ENCODE results near the gene IL1RAPL1. TPM values are rescaled to one million over a fixed set of nuclear protein-coding genes. Genes with fewer than 3 reads are reported as not detected.

IL1RAPL1 gene
- polyA plus RNA-seq, 1 donor from 2014 or later = not detected

GRCh38 chrX:29143356-29143755, 556.1 kb downstream of the IL1RAPL1 start:
- H3K9me2 ChIP-seq (ENCODE audit: insufficient read depth, low read length) = no peaks in the 10 kb centered on the region
- no peak for TF ChIP-seq MXI1 (conservative IDR thresholded peaks at IDR 0.05; ENCODE audit: poor library complexity, severe bottlenecking)
- no peaks in the 10 kb centered on the region for H3K79me2 ChIP-seq (replicated peaks; ENCODE audit: insufficient read depth, low read length)
- no peaks in the 10 kb centered on the region for H3K27me3 ChIP-seq (ENCODE audit: insufficient read depth, low read depth, low read length)
- no peak overlapping the region for H3K4me3 ChIP-seq (ENCODE audit: low read length)
- H3K27ac ChIP-seq (ENCODE audit: low read length) = no peak overlapping the region
- no peaks in the 10 kb centered on the region for H3K36me3 ChIP-seq (ENCODE audit: insufficient read depth, low read length)
- H3K4me2 ChIP-seq (ENCODE audit: low read length) = no peak overlapping the region
- H3K9ac ChIP-seq (ENCODE audit: low read length) = no peak overlapping the region
- H3F3A ChIP-seq (ENCODE audit: insufficient read depth, low read length, poor library complexity, severe bottlenecking) = no peaks in the 10 kb centered on the region
- no peak overlapping the region for H2AFZ ChIP-seq (ENCODE audit: low read depth, low read length)
- H4K20me1 ChIP-seq (ENCODE audit: insufficient read depth) = no peaks in the 10 kb centered on the region
- H3K9me3 ChIP-seq (ENCODE audit: low read length) = no peaks in the 10 kb centered on the region

GRCh38 chrX:29143756-29144155, 556.5 kb downstream of the IL1RAPL1 start:
- TF ChIP-seq REST (IDR thresholded peaks at IDR 0.05; ENCODE audit: borderline replicate concordance) = no peak
- Histone ChIP-seq H2AFZ (ENCODE audit: low read depth, low read length) (no peak overlapping the region), H3K4me2 (ENCODE audit: low read length) (no peak overlapping the region), H3K27ac (ENCODE audit: low read length) (no peak overlapping the region), H3K36me3 (ENCODE audit: insufficient read depth, low read length) (no peaks in the 10 kb centered on the region), H3F3A (ENCODE audit: insufficient read depth, low read length, poor library complexity, severe bottlenecking) (no peaks in the 10 kb centered on the region), H3K4me3 (ENCODE audit: low read length) (no peak overlapping the region), H3K9me3 (ENCODE audit: low read length) (no peaks in the 10 kb centered on the region), H3K27me3 (ENCODE audit: insufficient read depth, low read depth, low read length) (no peaks in the 10 kb centered on the region), H4K20me1 (ENCODE audit: insufficient read depth) (no peaks in the 10 kb centered on the region), H3K79me2 (replicated peaks; ENCODE audit: insufficient read depth, low read length) (no peaks in the 10 kb centered on the region), H3K9me2 (ENCODE audit: insufficient read depth, low read length) (no peaks in the 10 kb centered on the region), H3K9ac (ENCODE audit: low read length) (no peak overlapping the region)

- no peaks in the 10 kb centered on the region for H4K20me1 ChIP-seq (ENCODE audit: insufficient read depth)
- H3K9me3 ChIP-seq (ENCODE audit: low read length) = no peaks in the 10 kb centered on the region
- no peaks in the 10 kb centered on the region for H3K9me2 ChIP-seq (ENCODE audit: insufficient read depth, low read length)
- TF ChIP-seq MXI1 (conservative IDR thresholded peaks at IDR 0.05; ENCODE audit: poor library complexity, severe bottlenecking) (no peak), SMC3 (conservative IDR thresholded peaks at IDR 0.05; ENCODE audit: poor library complexity) (no peak), POLR2AphosphoS5 (IDR thresholded peaks at IDR 0.05) (no peak), TAF1 (IDR thresholded peaks at IDR 0.05; ENCODE audit: low read depth) (no peak)
- no peaks in the 10 kb centered on the region for H3F3A ChIP-seq (ENCODE audit: insufficient read depth, low read length, poor library complexity, severe bottlenecking)
- no peaks in the 10 kb centered on the region for H3K79me2 ChIP-seq (replicated peaks; ENCODE audit: insufficient read depth, low read length)
- H3K27me3 ChIP-seq (ENCODE audit: insufficient read depth, low read depth, low read length) = no peaks in the 10 kb centered on the region
- no peak overlapping the region for H3K4me2 ChIP-seq (ENCODE audit: low read length)
- H3K27ac ChIP-seq (ENCODE audit: low read length) = no peak overlapping the region
- no peak overlapping the region for H2AFZ ChIP-seq (ENCODE audit: low read depth, low read length)
- no peak overlapping the region for H3K9ac ChIP-seq (ENCODE audit: low read length)
- H3K4me3 ChIP-seq (ENCODE audit: low read length) = no peak overlapping the region
- no peaks in the 10 kb centered on the region for H3K36me3 ChIP-seq (ENCODE audit: insufficient read depth, low read length)
Measured at GRCh38 chrX:29145316-29145715, 558.1 kb downstream of the IL1RAPL1 start.

GRCh38 chrX:29148511-29148910, 561.3 kb downstream of the IL1RAPL1 start:
- Histone ChIP-seq H3K9me2 (ENCODE audit: insufficient read depth, low read length) (no peaks in the 10 kb centered on the region), H3K4me2 (ENCODE audit: low read length) (no peak overlapping the region), H3K27ac (ENCODE audit: low read length) (no peak overlapping the region), H3K4me3 (ENCODE audit: low read length) (no peak overlapping the region), H3K79me2 (replicated peaks; ENCODE audit: insufficient read depth, low read length) (no peaks in the 10 kb centered on the region), H3K36me3 (ENCODE audit: insufficient read depth, low read length) (no peaks in the 10 kb centered on the region), H3K27me3 (ENCODE audit: insufficient read depth, low read depth, low read length) (no peaks in the 10 kb centered on the region), H4K20me1 (ENCODE audit: insufficient read depth) (no peaks in the 10 kb centered on the region), H2AFZ (ENCODE audit: low read depth, low read length) (no peak overlapping the region), H3K9ac (ENCODE audit: low read length) (no peak overlapping the region), H3F3A (ENCODE audit: insufficient read depth, low read length, poor library complexity, severe bottlenecking) (no peaks in the 10 kb centered on the region), H3K9me3 (ENCODE audit: low read length) (no peaks in the 10 kb centered on the region)
- no peak for TF ChIP-seq SMC3 (conservative IDR thresholded peaks at IDR 0.05; ENCODE audit: poor library complexity)
- TF ChIP-seq EZH2 (IDR thresholded peaks at IDR 0.05; ENCODE audit: borderline replicate concordance, insufficient read depth, low read length, poor library complexity, severe bottlenecking) = no peak
- TF ChIP-seq EP300 (conservative IDR thresholded peaks at IDR 0.05; ENCODE audit: poor library complexity, severe bottlenecking) = no peak
- TF ChIP-seq MXI1 (conservative IDR thresholded peaks at IDR 0.05; ENCODE audit: poor library complexity, severe bottlenecking) = no peak
- TF ChIP-seq TAF1 (IDR thresholded peaks at IDR 0.05; ENCODE audit: low read depth) = no peak
- TF ChIP-seq POLR2AphosphoS5 (IDR thresholded peaks at IDR 0.05) = no peak
- TF ChIP-seq RAD21 (conservative IDR thresholded peaks at IDR 0.05) = no peak
- TF ChIP-seq CTCF (IDR thresholded peaks at IDR 0.05; ENCODE audit: poor library complexity, severe bottlenecking) = no peak
- TF ChIP-seq REST (IDR thresholded peaks at IDR 0.05; ENCODE audit: borderline replicate concordance) = no peak
